ENCODE measurements around the gene KIAA0408. TPM values are rescaled to one million over a fixed set of nuclear protein-coding genes. Genes with fewer than 3 reads are reported as not detected.
A peak's percentile ranks its signal among the peaks of the same experiment; 100 is the strongest.

The KIAA0408 gene
- total RNA-seq, 6 experiments from 2014 or later: 1.4 to 3.5 (median 2.3) TPM

DNA sequence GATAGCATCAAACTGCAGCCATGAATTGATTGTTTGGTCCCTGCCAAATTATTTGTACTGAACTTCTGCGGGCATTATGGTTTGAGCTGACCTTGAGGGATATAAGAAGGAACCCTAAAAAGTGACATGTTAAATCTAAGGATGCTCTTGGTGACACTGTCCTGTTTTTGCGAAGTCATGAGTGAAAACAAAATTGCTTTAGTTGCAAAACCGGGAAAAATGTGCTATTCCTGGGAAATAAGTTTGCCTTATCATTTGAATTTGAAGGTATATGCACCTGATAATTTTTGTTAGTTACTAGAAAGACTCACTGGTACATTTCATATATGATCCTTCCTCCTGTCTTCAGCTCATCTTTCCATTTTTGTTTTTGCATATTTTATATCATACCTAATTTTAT lies 7.8 kb downstream of the KIAA0408 start:
- Mint-ChIP-seq H3K27ac (no peak overlapping the region), H3K9me3 (no peaks in the 10 kb centered on the region), H3K4me1 (ENCODE audit: low read depth) (peaks cover 9% of the 10 kb centered on the region), H3K36me3 (ENCODE audit: low read depth) (no peaks in the 10 kb centered on the region), H3K27me3 (ENCODE audit: insufficient read depth) (no peaks in the 10 kb centered on the region), H3K4me3 (no peak overlapping the region)
- TF ChIP-seq, protein P1, sequence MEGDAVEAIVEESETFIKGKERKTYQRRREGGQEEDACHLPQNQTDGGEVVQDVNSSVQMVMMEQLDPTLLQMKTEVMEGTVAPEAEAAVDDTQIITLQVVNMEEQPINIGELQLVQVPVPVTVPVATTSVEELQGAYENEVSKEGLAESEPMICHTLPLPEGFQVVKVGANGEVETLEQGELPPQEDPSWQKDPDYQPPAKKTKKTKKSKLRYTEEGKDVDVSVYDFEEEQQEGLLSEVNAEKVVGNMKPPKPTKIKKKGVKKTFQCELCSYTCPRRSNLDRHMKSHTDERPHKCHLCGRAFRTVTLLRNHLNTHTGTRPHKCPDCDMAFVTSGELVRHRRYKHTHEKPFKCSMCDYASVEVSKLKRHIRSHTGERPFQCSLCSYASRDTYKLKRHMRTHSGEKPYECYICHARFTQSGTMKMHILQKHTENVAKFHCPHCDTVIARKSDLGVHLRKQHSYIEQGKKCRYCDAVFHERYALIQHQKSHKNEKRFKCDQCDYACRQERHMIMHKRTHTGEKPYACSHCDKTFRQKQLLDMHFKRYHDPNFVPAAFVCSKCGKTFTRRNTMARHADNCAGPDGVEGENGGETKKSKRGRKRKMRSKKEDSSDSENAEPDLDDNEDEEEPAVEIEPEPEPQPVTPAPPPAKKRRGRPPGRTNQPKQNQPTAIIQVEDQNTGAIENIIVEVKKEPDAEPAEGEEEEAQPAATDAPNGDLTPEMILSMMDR (IDR thresholded peaks at IDR 0.05): no peak
- no peak for DNase-seq

DNA sequence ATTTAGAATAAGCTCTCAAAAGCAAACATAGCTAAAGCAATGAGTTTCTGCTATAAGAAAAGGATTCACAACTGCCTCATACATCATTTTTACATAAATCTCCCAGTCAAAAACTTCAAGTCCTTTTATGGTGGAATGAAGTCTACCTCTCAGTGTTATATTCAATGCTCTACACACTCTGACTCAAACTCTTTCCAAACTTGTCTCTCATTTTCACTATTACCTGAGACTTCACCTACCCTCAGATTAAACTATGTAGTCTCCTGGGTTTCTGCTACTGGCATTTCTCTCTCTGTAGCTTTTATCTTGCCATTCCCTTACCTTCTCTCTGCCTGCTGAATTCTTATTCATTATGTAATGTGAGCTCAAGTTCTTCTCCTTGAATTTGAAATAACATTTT lies 11.4 kb downstream of the KIAA0408 start:
- Mint-ChIP-seq H3K27me3 (ENCODE audit: insufficient read depth) (no peaks in the 10 kb centered on the region), H3K36me3 (ENCODE audit: low read depth) (no peaks in the 10 kb centered on the region), H3K4me1 (ENCODE audit: low read depth) (peaks cover 6% of the 10 kb centered on the region; the same call in 1 of the 2 replicates), H3K9me3 (no peaks in the 10 kb centered on the region), H3K27ac (no peak overlapping the region), H3K4me3 (no peak overlapping the region)
- TF ChIP-seq, protein P1 (IDR thresholded peaks at IDR 0.05): no peak
- DNase-seq: no peak

- Mint-ChIP-seq H3K36me3 (ENCODE audit: low read depth) (no peaks in the 10 kb centered on the region), H3K4me1 (ENCODE audit: low read depth) (peaks cover 6% of the 10 kb centered on the region; the same call in 1 of the 2 replicates), H3K9me3 (no peaks in the 10 kb centered on the region), H3K27ac (no peak overlapping the region), H3K27me3 (ENCODE audit: insufficient read depth) (no peaks in the 10 kb centered on the region), H3K4me3 (no peak overlapping the region)
- TF ChIP-seq, protein P1 (IDR thresholded peaks at IDR 0.05): no peak
- DNase-seq: peak; percentile 15
Measured at GRCh38 chr6:127446356-127446755, 12.8 kb downstream of the KIAA0408 start.

DNA sequence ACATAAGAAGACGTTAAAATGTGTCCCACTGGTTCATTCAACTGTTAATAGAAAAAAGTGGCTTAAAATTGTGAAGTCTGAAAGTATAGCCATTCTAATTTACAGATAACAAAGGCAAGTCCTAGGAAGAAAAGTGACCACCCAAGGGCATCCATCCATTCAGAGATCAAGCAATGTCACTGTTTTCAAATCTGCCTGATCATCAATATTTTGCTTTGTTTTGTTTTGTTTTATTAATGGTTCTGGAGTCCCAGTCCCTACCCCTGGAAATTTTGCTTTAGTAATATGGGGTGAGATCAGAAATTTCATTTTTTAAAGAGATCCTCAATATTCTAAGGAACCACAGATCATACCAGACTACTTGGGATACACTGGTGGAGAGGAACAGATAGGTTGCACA lies 17.3 kb downstream of the KIAA0408 start:
- Mint-ChIP-seq H3K27me3 (ENCODE audit: insufficient read depth) (no peaks in the 10 kb centered on the region), H3K4me3 (no peak overlapping the region), H3K9me3 (no peaks in the 10 kb centered on the region), H3K4me1 (ENCODE audit: low read depth) (peaks cover 6% of the 10 kb centered on the region; the same call in 1 of the 2 replicates), H3K36me3 (ENCODE audit: low read depth) (no peaks in the 10 kb centered on the region), H3K27ac (no peak overlapping the region)
- TF ChIP-seq, protein P1 (IDR thresholded peaks at IDR 0.05): no peak
- no peak for DNase-seq

DNA sequence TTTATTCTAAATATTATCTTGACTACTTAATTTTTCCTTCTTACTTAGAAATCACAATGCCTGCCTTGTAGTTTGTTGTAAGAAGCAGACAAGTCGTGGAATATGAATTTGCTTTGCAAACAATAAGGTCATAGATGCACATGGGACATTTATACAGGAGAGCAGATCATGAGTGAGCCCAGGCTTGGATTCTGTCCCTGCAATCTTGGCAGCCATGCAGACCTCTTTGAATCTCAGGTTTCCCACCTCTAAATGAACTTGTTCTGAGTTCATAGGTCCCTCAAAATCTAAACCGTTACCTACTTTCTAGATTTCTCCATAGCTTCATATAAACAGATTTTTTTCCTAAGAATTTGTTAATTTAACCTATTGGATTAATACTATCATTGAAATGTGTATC lies 19.5 kb downstream of the KIAA0408 start:
- DNase-seq: no peak
- Mint-ChIP-seq H3K36me3 (ENCODE audit: low read depth) (no peaks in the 10 kb centered on the region), H3K27ac (no peak overlapping the region), H3K27me3 (ENCODE audit: insufficient read depth) (no peaks in the 10 kb centered on the region), H3K4me3 (no peak overlapping the region), H3K4me1 (ENCODE audit: low read depth) (no peaks in the 10 kb centered on the region), H3K9me3 (no peaks in the 10 kb centered on the region)
- TF ChIP-seq, protein P1 (IDR thresholded peaks at IDR 0.05): no peak

DNA sequence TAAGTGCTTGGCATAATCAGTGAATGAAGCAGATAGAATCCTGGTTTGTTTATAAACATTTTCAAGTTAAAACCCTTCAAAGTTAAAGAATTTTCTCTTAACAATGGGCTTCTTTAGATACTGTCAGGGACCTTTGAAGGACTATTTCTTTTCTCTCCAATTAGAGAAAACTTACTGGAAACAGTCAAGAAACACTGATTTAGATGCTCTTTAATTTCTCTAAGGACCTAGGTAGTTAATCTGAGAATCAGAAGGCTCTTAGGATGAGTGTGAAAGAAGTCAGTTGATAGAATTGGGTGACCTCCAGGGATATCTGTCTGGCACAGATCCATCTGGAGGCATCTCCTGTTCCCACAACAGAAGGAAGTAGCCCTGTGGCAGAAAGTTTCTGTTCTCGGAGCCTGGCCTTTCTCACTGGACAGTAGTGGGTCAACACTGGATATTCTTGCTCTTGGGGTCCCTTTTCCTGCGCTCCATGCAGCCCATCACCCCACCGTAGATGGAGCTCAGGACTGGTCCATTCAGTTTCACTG lies 22.5 kb downstream of the KIAA0408 start:
- TF ChIP-seq, protein P1 (IDR thresholded peaks at IDR 0.05): no peak
- Mint-ChIP-seq H3K27ac (no peak overlapping the region), H3K27me3 (ENCODE audit: insufficient read depth) (no peaks in the 10 kb centered on the region), H3K4me3 (no peak overlapping the region), H3K36me3 (ENCODE audit: low read depth) (no peaks in the 10 kb centered on the region), H3K9me3 (no peaks in the 10 kb centered on the region), H3K4me1 (ENCODE audit: low read depth) (no peaks in the 10 kb centered on the region)
- no peak for DNase-seq

All from HFFc6 (cell line).